SJCRH30 (cell line): Measurements from ENCODE around the gene ROR1. TPM values are rescaled to one million over a fixed set of nuclear protein-coding genes. Genes with fewer than 3 reads are reported as not detected.
"Not testable (repeated sequence)": the region's sequence is repeated elsewhere in the genome, so short reads cannot be mapped to it uniquely, and the experiment has no call there.

ENCODE experiments used
- DNase-seq, 2 experiments: peaks; one replicate each; pipeline ENCODE4 v3.0.0-alpha.2; 2015 to 2020
- H3K27ac ChIP-seq: fragments of 250-450 bp; sonication (Bioruptor Pico); 2 replicates; pipeline ENCODE4 v1.5.1; 2020; ENCODE audit warnings: mild to moderate bottlenecking, moderate library complexity
- H3K27me3 ChIP-seq: fragments of 250-450 bp; sonication (Bioruptor Pico); 2 replicates; pipeline ENCODE4 v1.5.1; 2020; ENCODE audit warnings: mild to moderate bottlenecking, moderate library complexity
- H3K36me3 ChIP-seq: fragments of 250-450 bp; sonication (Bioruptor Pico); 2 replicates; pipeline ENCODE4 v1.5.1; 2020; ENCODE audit warnings: mild to moderate bottlenecking, moderate library complexity
- H3K4me1 ChIP-seq: fragments of 250-450 bp; sonication (Bioruptor Pico); 2 replicates; pipeline ENCODE4 v1.5.1; 2020; ENCODE audit warnings: mild to moderate bottlenecking, moderate library complexity
- H3K4me3 ChIP-seq: fragments of 250-450 bp; sonication (Bioruptor Pico); 2 replicates; pipeline ENCODE4 v1.5.1; 2020; ENCODE audit warnings: mild to moderate bottlenecking, moderate library complexity
- H3K9me3 ChIP-seq: fragments of 250-450 bp; sonication (Bioruptor Pico); replicated peaks from 2 replicates; pipeline ENCODE4 v1.5.1; 2020; ENCODE audit warnings: mild to moderate bottlenecking, moderate library complexity
- total RNA-seq: library from RNA; depleted of rRNA; stranded (reverse); fragments of >200 nt; shearing (Covaris generic); gene quantifications from 2 replicates; pipeline ENCODE4 v1.2.3, GENCODE V29; 2014

Gene ROR1
- total RNA-seq, 1 experiment from 2014 or later: 5.5 TPM

DNA sequence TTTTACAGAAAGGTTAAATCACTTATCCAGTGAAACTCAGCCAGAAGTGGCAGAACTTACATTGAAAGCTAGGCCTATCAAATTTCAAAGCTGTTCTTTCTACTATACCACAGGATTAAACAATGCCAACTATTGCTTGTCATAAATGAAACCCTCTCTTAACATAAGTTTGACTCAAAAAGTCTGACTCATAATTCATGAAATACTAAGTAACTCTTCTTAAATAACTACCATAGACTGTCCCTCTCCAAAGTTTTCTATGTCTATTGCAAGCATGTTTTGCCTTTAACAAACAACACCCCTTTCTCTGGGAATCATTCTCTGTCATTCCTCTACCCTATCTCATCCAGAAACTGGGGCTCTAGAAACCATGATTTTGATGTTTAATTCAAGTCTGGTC is 320.1 kb downstream of the ROR1 start:
- H3K4me1 ChIP-seq: peaks cover 36% of the 10 kb centered on the region
- no peaks in the 10 kb centered on the region for H3K36me3 ChIP-seq
- DNase-seq: no peak
- H3K27ac ChIP-seq: no peak overlapping the region
- no peak overlapping the region for H3K4me3 ChIP-seq
- no peaks in the 10 kb centered on the region for H3K9me3 ChIP-seq
- H3K27me3 ChIP-seq: no peaks in the 10 kb centered on the region

- no peak overlapping the region for H3K27ac ChIP-seq
- no peaks in the 10 kb centered on the region for H3K9me3 ChIP-seq
- H3K36me3 ChIP-seq: no peaks in the 10 kb centered on the region
- peaks cover 36% of the 10 kb centered on the region for H3K4me1 ChIP-seq
- no peaks in the 10 kb centered on the region for H3K27me3 ChIP-seq
- DNase-seq: no peak
- no peak overlapping the region for H3K4me3 ChIP-seq
These were observed 322.0 kb downstream of the ROR1 start for GRCh38 chr1:64095832-64096231.

DNA sequence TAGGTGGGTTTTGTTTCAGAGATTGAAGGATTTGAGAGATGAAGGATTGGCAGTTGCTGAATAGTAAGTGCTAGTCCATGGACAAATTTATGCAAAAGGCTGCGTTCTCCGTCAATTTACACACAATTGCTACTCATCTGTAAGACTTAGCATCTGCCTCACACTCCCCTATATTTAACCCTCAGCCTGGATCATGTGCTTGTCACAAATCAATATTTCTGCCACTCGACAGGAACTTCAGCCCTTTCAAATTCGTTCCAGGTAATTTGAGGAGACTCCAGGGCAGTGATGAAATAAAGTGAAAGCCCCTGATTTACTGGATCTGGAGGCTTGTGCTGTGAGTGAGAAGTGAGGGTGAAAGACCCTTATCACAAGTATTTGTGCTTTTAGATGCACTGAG is 324.0 kb downstream of the ROR1 start:
- peak overlapping the region; percentile 58 for H3K27ac ChIP-seq
- H3K4me3 ChIP-seq: no peak overlapping the region
- H3K9me3 ChIP-seq: no peaks in the 10 kb centered on the region
- H3K4me1 ChIP-seq: peaks cover 20% of the 10 kb centered on the region; the same call in 1 of the 2 replicates
- peak; percentile 6 to 50 for DNase-seq
- H3K36me3 ChIP-seq: no peaks in the 10 kb centered on the region
- no peaks in the 10 kb centered on the region for H3K27me3 ChIP-seq

DNA sequence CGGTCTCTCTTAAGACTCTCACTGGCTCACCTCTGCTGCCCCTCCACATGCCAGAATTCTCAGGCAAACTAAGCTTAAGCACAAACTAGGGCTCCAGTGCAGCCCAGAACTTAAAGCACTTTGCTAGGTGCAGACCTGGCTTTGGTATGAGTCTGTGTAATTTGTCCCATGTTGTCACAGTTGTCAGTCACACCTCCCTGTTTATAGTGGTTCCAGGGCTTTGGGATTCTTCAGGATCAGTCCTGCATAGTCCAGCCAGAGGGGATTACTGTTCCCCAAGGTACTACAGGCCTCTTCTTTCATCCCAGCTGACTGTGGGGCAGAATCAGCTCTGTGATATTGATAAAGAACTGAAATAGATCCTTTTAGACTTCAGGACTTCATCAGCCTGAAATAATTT is 324.6 kb downstream of the ROR1 start:
- DNase-seq: peak in 1 of 2 experiments; percentile 39
- H3K9me3 ChIP-seq: no peaks in the 10 kb centered on the region
- no peak overlapping the region for H3K4me3 ChIP-seq
- H3K36me3 ChIP-seq: no peaks in the 10 kb centered on the region
- H3K27me3 ChIP-seq: no peaks in the 10 kb centered on the region
- H3K27ac ChIP-seq: peak overlapping the region; percentile 58
- peaks cover 14% of the 10 kb centered on the region; the same call in 1 of the 2 replicates for H3K4me1 ChIP-seq

DNA sequence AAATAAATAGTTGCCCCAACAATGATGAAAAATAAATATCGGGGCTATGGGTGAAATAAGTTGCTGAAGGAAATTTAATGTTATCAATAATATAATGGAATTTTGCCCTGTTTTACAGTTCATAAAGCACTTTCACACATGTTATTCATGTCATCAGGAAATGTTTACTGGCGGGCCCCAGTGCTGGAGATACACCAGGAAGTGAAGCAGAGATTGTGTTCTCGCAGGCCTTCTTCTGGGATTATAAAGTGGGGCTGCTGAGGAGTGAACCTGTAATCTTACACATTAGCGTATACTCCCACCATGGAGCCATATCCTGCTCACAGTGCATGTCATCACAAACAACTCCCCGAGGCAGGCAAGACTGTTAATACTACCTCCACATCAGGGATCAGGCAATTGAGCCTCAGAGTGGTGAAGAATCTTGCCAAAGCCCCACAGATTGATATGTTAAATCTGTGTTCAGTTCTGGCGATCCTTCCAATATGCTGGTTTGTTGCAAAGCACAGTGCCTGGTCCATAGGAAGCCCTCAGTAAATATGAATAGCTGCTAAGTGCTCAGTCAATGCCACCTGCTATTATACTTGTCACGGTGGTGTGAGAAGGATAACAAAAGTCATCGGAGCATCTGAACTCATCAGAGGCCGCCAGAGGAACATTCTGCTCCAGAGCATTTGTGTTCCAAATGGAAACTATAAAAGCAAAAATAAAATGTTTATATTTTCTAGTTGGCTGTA is 325.2 kb downstream of the ROR1 start:
- Histone ChIP-seq H3K27me3 (no peaks in the 10 kb centered on the region), H3K36me3 (no peaks in the 10 kb centered on the region), H3K9me3 (no peaks in the 10 kb centered on the region), H3K4me1 (peaks cover 12% of the 10 kb centered on the region; the same call in 1 of the 2 replicates), H3K27ac (no peak overlapping the region; the same call in 1 of the 2 replicates), H3K4me3 (no peak overlapping the region)
- DNase-seq: no peak

DNA sequence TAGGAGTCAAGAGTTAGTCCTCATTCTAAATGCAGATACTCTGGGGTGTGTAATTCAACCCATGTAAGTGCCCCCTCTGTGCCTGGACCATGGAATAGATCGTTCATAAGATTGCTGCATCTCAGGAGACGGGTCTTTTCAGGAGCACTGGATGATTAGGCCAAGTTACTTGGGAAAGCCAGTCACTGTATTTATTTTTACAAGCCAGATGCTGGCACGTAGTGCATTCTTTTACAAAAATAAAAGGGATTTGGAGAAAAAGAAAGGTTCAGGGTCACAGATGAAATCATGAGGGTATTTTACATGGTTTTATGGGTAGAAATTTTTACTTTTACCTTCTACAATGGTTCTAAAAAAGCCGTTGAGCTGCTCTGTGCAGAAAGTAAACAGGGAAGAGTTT is 327.0 kb downstream of the ROR1 start:
- no peak overlapping the region for H3K27ac ChIP-seq
- no peak for DNase-seq
- no peaks in the 10 kb centered on the region for H3K9me3 ChIP-seq
- H3K4me3 ChIP-seq: no peak overlapping the region
- no peaks in the 10 kb centered on the region for H3K27me3 ChIP-seq
- H3K4me1 ChIP-seq: peaks cover 12% of the 10 kb centered on the region; the same call in 1 of the 2 replicates
- no peaks in the 10 kb centered on the region for H3K36me3 ChIP-seq

- H3K4me1 ChIP-seq, H3K27ac ChIP-seq, H3K36me3 ChIP-seq, H3K4me3 ChIP-seq, H3K9me3 ChIP-seq, H3K27me3 ChIP-seq, DNase-seq: not testable (repeated sequence)
These were observed 330.8 kb downstream of the ROR1 start for GRCh38 chr1:64104585-64104984.

DNA sequence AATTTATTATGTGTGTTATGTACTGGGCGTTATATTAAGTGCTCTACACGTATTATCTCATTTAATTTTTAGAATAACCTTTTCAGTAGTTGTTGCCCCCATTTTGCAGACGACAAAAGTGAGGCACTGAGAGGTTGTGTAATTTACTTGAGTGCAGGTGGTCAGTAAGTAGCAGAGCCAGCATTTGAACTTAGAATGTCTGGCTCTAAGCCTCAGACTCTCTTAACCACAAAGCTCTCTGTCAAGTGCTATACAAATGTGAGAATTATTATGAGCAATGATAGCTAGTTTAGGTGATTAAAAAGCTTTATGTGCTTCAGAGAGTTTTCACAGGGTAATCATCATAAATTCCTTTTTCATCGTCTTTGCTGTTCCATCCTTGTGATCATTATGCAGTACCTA is 333.3 kb downstream of the ROR1 start:
- no peak for DNase-seq
- H3K27ac ChIP-seq: no peak overlapping the region

GRCh38 chr1:64107632-64108031 is 333.8 kb downstream of the ROR1 start:
- no peaks in the 10 kb centered on the region for H3K27me3 ChIP-seq
- no peaks in the 10 kb centered on the region for H3K36me3 ChIP-seq
- no peak overlapping the region for H3K4me3 ChIP-seq
- no peaks in the 10 kb centered on the region for H3K9me3 ChIP-seq
- no peaks in the 10 kb centered on the region for H3K4me1 ChIP-seq
- no peak for DNase-seq
- no peak overlapping the region for H3K27ac ChIP-seq

More for the DNA sequence above, 333.3 kb downstream of the ROR1 start:
- Histone ChIP-seq H3K9me3 (no peaks in the 10 kb centered on the region), H3K27me3 (no peaks in the 10 kb centered on the region), H3K4me3 (no peak overlapping the region), H3K36me3 (no peaks in the 10 kb centered on the region), H3K4me1 (no peaks in the 10 kb centered on the region)

GRCh38 chr1:64110924-64111777 is 337.3 kb downstream of the ROR1 start:
- Histone ChIP-seq H3K36me3 (no peaks in the 10 kb centered on the region), H3K27me3 (no peaks in the 10 kb centered on the region), H3K4me1 (no peaks in the 10 kb centered on the region), H3K27ac (no peak overlapping the region), H3K9me3 (no peaks in the 10 kb centered on the region), H3K4me3 (no peak overlapping the region)
- no peak for DNase-seq

GRCh38 chr1:64111787-64112186 is 338.0 kb downstream of the ROR1 start:
- Histone ChIP-seq H3K9me3 (no peaks in the 10 kb centered on the region), H3K36me3 (no peaks in the 10 kb centered on the region), H3K27me3 (no peaks in the 10 kb centered on the region), H3K4me3 (no peak overlapping the region), H3K4me1 (no peaks in the 10 kb centered on the region), H3K27ac (no peak overlapping the region)
- no peak for DNase-seq

GRCh38 chr1:64112281-64112680 is 338.5 kb downstream of the ROR1 start:
- no peak overlapping the region for H3K27ac ChIP-seq
- H3K4me1 ChIP-seq: no peaks in the 10 kb centered on the region
- H3K9me3 ChIP-seq: no peaks in the 10 kb centered on the region
- no peak for DNase-seq
- no peak overlapping the region for H3K4me3 ChIP-seq
- H3K27me3 ChIP-seq: no peaks in the 10 kb centered on the region
- H3K36me3 ChIP-seq: no peaks in the 10 kb centered on the region

DNA sequence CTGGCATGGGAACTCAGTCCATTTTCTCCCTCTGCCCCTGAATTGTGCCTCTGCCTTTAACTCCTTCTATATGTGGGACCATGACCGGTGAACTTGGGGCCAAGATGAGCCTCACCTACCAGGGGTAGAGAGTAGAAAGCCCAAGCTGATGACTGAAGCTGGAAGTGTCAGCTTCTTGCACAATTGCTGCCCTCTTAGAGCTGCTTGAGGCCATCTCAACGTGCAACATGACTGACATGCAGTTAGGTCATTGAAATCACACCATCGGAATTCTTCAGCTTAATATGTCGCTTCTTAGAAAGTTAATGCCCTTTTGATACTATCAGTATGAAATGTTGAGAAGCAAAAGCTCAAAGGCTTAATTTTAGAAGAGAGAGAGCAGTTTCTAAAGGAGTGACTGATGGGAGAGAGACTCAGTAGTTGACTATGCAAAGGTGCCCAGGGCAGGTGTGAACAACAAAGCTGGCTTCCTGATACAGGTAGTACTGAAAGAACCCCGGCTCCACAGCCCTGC is 340.3 kb downstream of the ROR1 start:
- H3K27ac ChIP-seq: no peak overlapping the region
- no peaks in the 10 kb centered on the region for H3K27me3 ChIP-seq
- no peaks in the 10 kb centered on the region for H3K36me3 ChIP-seq
- H3K9me3 ChIP-seq: no peaks in the 10 kb centered on the region
- no peak overlapping the region for H3K4me3 ChIP-seq
- no peak for DNase-seq
- no peaks in the 10 kb centered on the region for H3K4me1 ChIP-seq

DNA sequence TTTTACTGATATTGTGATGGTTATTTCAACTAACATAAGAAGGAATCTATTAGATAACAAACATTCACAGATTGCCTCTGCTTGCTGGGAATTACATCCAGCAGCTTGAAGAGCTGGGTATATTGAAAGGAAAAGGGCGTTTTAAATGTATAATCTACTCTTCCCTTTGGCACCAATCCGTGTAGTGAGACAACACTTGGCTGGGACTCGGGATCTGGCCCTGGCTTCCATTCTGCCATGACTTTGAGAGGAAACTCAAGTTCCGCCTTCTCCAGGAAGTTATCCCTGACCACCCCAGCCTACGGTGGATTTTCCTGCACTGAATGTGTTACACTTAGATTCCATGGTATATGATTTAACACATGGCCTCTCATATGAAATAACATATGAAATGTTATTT is 342.7 kb downstream of the ROR1 start:
- no peak for DNase-seq
- Histone ChIP-seq H3K4me3 (no peak overlapping the region), H3K4me1 (no peaks in the 10 kb centered on the region), H3K9me3 (no peaks in the 10 kb centered on the region), H3K36me3 (no peaks in the 10 kb centered on the region), H3K27ac (no peak overlapping the region), H3K27me3 (no peaks in the 10 kb centered on the region)

DNA sequence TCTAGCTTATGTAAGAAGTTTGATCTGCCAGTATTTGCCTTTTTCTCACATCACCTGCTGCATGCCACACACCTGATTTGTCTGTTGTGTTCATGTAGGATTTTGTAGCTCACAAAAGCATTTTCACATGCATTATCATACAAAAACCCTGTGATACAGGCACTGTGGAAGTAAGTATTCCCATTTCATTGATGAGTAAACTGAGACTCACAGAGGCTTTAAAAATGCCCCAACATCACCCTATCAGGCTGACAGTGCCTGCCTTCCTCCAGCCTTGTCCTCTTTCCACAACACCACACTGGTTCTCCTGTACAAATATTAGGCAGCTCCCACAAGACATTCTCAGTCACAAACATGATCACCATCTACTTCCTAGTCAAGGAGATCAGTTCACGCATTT is 343.7 kb downstream of the ROR1 start:
- no peaks in the 10 kb centered on the region for H3K36me3 ChIP-seq

More for the DNA sequence above, 343.7 kb downstream of the ROR1 start:
- Histone ChIP-seq H3K4me1 (no peaks in the 10 kb centered on the region), H3K27ac (no peak overlapping the region), H3K4me3 (no peak overlapping the region), H3K9me3 (no peaks in the 10 kb centered on the region), H3K27me3 (no peaks in the 10 kb centered on the region)
- DNase-seq: no peak
